IPS-18c (cell line): ENCODE measurements around the gene RASEF.

ENCODE experiments used
- H3K4me3 ChIP-seq: 2 replicates; pipeline ENCODE4 v1.7.0; 2013; ENCODE audit warnings: low read depth, mild to moderate bottlenecking, low read length, moderate library complexity; ENCODE audit not compliant: insufficient read depth
- H3K9me3 ChIP-seq: one replicate; pipeline ENCODE4 v1.6.1; 2013; ENCODE audit warnings: mild to moderate bottlenecking, low read length, moderate library complexity; ENCODE audit not compliant: control insufficient read depth, insufficient read depth

RASEF gene

GRCh38 chr9:83061990-83062650 lies 822 bp downstream of the RASEF start:
- no peaks in the 10 kb centered on the region for H3K9me3 ChIP-seq
- H3K4me3 ChIP-seq = peak overlapping the region; percentile 66

- no peak overlapping the region for H3K4me3 ChIP-seq
- H3K9me3 ChIP-seq = no peaks in the 10 kb centered on the region
These were observed 1.9 kb downstream of the RASEF start for GRCh38 chr9:83061036-83061435.

GRCh38 chr9:83060556-83060955 lies 2.4 kb downstream of the RASEF start:
- no peak overlapping the region for H3K4me3 ChIP-seq
- H3K9me3 ChIP-seq = no peaks in the 10 kb centered on the region

GRCh38 chr9:83059417-83059816 lies 3.5 kb downstream of the RASEF start:
- no peaks in the 10 kb centered on the region for H3K9me3 ChIP-seq
- H3K4me3 ChIP-seq = no peak overlapping the region

- no peak overlapping the region for H3K4me3 ChIP-seq
- H3K9me3 ChIP-seq = no peaks in the 10 kb centered on the region
These were observed 6.0 kb downstream of the RASEF start for GRCh38 chr9:83056911-83057310.

GRCh38 chr9:83056174-83056573 lies 6.8 kb downstream of the RASEF start:
- no peak overlapping the region for H3K4me3 ChIP-seq
- no peaks in the 10 kb centered on the region for H3K9me3 ChIP-seq

- H3K4me3 ChIP-seq = no peak overlapping the region
- H3K9me3 ChIP-seq = no peaks in the 10 kb centered on the region
These were observed 14.8 kb downstream of the RASEF start for GRCh38 chr9:83047839-83048775.

GRCh38 chr9:83043597-83043996 lies 19.3 kb downstream of the RASEF start:
- Histone ChIP-seq H3K9me3 (no peaks in the 10 kb centered on the region), H3K4me3 (no peak overlapping the region)

- H3K9me3 ChIP-seq = no peaks in the 10 kb centered on the region
- H3K4me3 ChIP-seq = no peak overlapping the region
These were observed 21.2 kb downstream of the RASEF start for GRCh38 chr9:83041771-83042170.

- H3K9me3 ChIP-seq = no peaks in the 10 kb centered on the region
These were observed 23.6 kb downstream of the RASEF start for GRCh38 chr9:83039303-83039702.

GRCh38 chr9:83036043-83036442 lies 26.9 kb downstream of the RASEF start:
- Histone ChIP-seq H3K4me3 (no peak overlapping the region), H3K9me3 (no peaks in the 10 kb centered on the region)

More at GRCh38 chr9:83039303-83039702, 23.6 kb downstream of the RASEF start:
- H3K4me3 ChIP-seq = no peak overlapping the region

- no peak overlapping the region for H3K4me3 ChIP-seq
- no peaks in the 10 kb centered on the region for H3K9me3 ChIP-seq
These were observed 27.8 kb downstream of the RASEF start for GRCh38 chr9:83035143-83035542.

- Histone ChIP-seq H3K9me3 (no peaks in the 10 kb centered on the region), H3K4me3 (no peak overlapping the region)
These were observed 28.4 kb downstream of the RASEF start for GRCh38 chr9:83034587-83034986.

GRCh38 chr9:83034026-83034425 lies 28.9 kb downstream of the RASEF start:
- H3K9me3 ChIP-seq = no peaks in the 10 kb centered on the region
- no peak overlapping the region for H3K4me3 ChIP-seq

- Histone ChIP-seq H3K4me3 (no peak overlapping the region), H3K9me3 (no peaks in the 10 kb centered on the region)
These were observed 30.8 kb downstream of the RASEF start for GRCh38 chr9:83032065-83032625.

- no peak overlapping the region for H3K4me3 ChIP-seq
- no peaks in the 10 kb centered on the region for H3K9me3 ChIP-seq
These were observed 32.4 kb downstream of the RASEF start for GRCh38 chr9:83030391-83031107.

- H3K9me3 ChIP-seq = no peaks in the 10 kb centered on the region
- H3K4me3 ChIP-seq = no peak overlapping the region
These were observed 33.3 kb downstream of the RASEF start for GRCh38 chr9:83029531-83030137.
